Thyroid gland (tissue), 4 donors: ENCODE data around the gene VASN.

Source experiments
- POLR2A ChIP-seq, 2 donors: fragments of 450-650 bp; IDR thresholded peaks; one replicate each; pipeline ENCODE4 v1.6.1; 2017; ENCODE audit warnings: antibody characterized with exemption in 2 of 2, mild to moderate bottlenecking in 2 of 2, moderate library complexity in 1 of 2
- TF ChIP-seq, protein P1 (sequence below), 6 experiments: fragments of 200-600 bp in 3 of 6; fragments of 450-650 bp in 3 of 6; sonication (generic) in 3 of 6; IDR thresholded peaks; one replicate each; pipeline ENCODE4 v1.5.1; 2016 to 2019; ENCODE audit warnings: antibody characterized with exemption in 6 of 6, mild to moderate bottlenecking in 2 of 6, inconsistent platforms in 1 of 6, moderate library complexity in 1 of 6

DNA sequence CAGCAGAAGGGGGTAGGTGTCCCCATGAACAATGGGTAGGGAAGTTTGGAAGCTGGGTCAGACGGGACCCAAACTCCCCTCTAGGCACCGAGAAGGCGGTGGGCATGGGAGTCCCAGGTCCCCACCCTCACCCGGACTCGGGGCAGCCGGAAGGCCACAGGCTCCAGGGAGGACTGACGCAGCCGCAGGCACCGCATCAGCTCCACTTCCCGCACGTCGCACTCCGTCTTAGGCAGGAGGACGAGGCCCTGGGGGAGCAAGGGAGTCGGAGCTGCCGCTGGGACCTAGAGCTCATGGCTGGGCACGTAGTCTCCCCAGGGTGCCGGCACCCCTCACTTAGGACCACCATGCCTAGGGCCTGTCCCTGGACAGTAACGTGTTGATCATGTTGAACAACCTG lies 13.4 kb upstream of the VASN start:
- TF ChIP-seq, protein P1, sequence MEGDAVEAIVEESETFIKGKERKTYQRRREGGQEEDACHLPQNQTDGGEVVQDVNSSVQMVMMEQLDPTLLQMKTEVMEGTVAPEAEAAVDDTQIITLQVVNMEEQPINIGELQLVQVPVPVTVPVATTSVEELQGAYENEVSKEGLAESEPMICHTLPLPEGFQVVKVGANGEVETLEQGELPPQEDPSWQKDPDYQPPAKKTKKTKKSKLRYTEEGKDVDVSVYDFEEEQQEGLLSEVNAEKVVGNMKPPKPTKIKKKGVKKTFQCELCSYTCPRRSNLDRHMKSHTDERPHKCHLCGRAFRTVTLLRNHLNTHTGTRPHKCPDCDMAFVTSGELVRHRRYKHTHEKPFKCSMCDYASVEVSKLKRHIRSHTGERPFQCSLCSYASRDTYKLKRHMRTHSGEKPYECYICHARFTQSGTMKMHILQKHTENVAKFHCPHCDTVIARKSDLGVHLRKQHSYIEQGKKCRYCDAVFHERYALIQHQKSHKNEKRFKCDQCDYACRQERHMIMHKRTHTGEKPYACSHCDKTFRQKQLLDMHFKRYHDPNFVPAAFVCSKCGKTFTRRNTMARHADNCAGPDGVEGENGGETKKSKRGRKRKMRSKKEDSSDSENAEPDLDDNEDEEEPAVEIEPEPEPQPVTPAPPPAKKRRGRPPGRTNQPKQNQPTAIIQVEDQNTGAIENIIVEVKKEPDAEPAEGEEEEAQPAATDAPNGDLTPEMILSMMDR (IDR thresholded peaks at IDR 0.05) = no peak
- TF ChIP-seq POLR2A (IDR thresholded peaks at IDR 0.05) = no peak
